Activated CD8-positive, alpha-beta memory T cell treated with anti-CD3 and anti-CD28 coated beads, Interleukin-2, amount 10 ng/mL, durations not matched to agents 7 days and 5 days (primary cell): ENCODE data around the gene KRTAP4-8. TPM values are rescaled to one million over a fixed set of nuclear protein-coding genes. Genes with fewer than 3 reads are reported as not detected.
"Not testable (repeated sequence)": the region's sequence is repeated elsewhere in the genome, so short reads cannot be mapped to it uniquely, and the experiment has no call there.

Experiments used
- ATAC-seq: fragments of 150-1000 bp; cut with Tn5 transposase; one replicate; pipeline ENCODE4 v1.10.0; 2021; ENCODE audit warnings: moderate library complexity
- CTCF ChIA-PET: fragments of 350-600 bp; sonication (Branson Sonifier 250); formaldehyde crosslinking; loops from one replicate; lab custom pipeline; 2021; ENCODE audit warnings: antibody characterized with exemption; lab: Charles Lee
- DNase-seq: peaks from one replicate; pipeline ENCODE4 v3.0.0-alpha.2; 2020
- H3K27ac Mint-ChIP-seq: one replicate; pipeline ENCODE4 v1.8.0; 2021; ENCODE audit warnings: mild to moderate bottlenecking, mixed read lengths
- H3K27me3 Mint-ChIP-seq: one replicate; pipeline ENCODE4 v1.8.0; 2021; ENCODE audit warnings: mixed read lengths
- H3K36me3 Mint-ChIP-seq: one replicate; pipeline ENCODE4 v1.8.0; 2021; ENCODE audit warnings: mild to moderate bottlenecking, mixed read lengths
- H3K4me1 Mint-ChIP-seq: one replicate; pipeline ENCODE4 v1.8.0; 2021; ENCODE audit warnings: mixed read lengths
- H3K4me3 Mint-ChIP-seq: one replicate; pipeline ENCODE4 v1.8.0; 2021; ENCODE audit warnings: mild to moderate bottlenecking, moderate library complexity, mixed read lengths
- H3K9me3 Mint-ChIP-seq: one replicate; pipeline ENCODE4 v1.8.0; 2022; ENCODE audit warnings: low read depth, mixed read lengths
- total RNA-seq, 2 experiments: library from RNA; stranded (reverse); gene quantifications; one replicate each; pipeline ENCODE4 v1.2.3, GENCODE V29; 2021

Gene KRTAP4-8
- total RNA-seq, 2 experiments from 2014 or later, result not detected

DNA sequence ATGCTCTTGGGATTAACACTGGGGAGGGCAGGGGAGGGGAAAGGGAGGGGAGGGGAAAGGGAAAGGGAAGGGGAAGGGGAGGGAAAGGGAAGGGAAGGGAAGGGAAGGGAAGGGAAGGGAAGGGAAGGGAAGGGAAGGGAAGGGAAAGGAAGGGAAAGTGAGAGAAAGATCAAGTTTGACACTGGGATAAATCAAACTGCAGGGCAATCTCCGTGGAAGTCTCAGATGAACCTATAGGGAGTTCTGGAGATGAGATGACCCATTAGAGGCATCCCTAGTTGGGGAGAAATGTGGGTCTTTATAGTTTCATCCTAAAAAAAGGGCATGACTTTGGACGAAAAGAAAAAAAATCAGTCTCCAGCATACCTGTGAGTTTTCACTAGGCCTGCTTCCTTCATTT is 23.8 kb upstream of the KRTAP4-8 start:
- H3K27ac Mint-ChIP-seq, result no peak overlapping the region
- no peaks in the 10 kb centered on the region for H3K36me3 Mint-ChIP-seq
- peaks cover 2% of the 10 kb centered on the region for H3K9me3 Mint-ChIP-seq
- CTCF ChIA-PET, result no interaction called here
- no peak overlapping the region for H3K4me3 Mint-ChIP-seq
- DNase-seq (no peak), ATAC-seq (no peak)
- H3K4me1 Mint-ChIP-seq, result peaks cover 11% of the 10 kb centered on the region
- H3K27me3 Mint-ChIP-seq, result peaks cover 18% of the 10 kb centered on the region

DNA sequence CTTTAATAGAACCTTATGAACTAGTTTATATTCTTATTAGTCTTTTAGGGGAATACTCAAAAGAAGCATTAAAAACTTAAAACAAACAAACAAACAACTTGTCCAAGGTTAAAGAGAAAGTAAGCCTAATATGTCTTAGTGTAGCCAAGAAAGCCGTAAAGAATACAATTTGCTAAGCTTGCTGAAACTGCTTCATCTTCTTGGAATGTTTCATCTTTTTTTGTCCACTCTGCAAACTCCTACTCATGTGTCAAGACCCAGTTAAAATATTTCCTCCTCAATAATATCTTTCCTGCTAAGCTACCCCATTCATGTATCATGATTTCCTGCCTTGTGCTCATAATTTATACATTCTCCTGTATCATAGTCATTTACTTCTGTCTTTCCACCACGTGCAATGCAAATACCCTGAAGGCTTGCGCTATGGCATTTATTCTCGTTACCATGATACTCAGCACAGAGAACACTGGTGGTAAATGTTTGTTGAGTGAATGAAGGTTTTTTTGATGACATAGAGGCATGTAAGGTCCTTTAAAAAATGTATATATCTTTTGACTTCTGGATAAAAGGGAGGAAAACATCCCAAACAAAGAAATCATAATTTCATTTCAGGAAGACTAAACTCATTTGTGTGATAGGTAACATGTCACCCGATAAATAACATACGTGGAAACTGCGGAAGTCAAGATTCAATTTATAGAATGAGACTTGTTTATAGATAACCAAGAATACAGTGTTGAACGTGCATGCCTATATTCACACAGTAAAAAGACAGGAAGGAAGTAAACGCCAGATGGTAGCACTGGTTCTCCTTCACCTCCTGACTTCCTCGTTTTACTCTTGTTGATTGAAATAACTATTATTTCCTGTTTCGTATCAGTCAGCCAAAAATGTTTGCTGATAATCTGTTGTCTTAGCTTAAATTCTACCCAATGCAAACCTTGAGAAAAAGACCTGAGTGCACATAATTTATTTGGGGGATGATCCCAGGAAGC is 22.1 kb upstream of the KRTAP4-8 start:
- H3K27ac Mint-ChIP-seq, H3K36me3 Mint-ChIP-seq, DNase-seq, H3K4me3 Mint-ChIP-seq, H3K9me3 Mint-ChIP-seq, ATAC-seq, CTCF ChIA-PET, H3K4me1 Mint-ChIP-seq: not testable (repeated sequence)
- H3K27me3 Mint-ChIP-seq, result peaks cover 21% of the 10 kb centered on the region

DNA sequence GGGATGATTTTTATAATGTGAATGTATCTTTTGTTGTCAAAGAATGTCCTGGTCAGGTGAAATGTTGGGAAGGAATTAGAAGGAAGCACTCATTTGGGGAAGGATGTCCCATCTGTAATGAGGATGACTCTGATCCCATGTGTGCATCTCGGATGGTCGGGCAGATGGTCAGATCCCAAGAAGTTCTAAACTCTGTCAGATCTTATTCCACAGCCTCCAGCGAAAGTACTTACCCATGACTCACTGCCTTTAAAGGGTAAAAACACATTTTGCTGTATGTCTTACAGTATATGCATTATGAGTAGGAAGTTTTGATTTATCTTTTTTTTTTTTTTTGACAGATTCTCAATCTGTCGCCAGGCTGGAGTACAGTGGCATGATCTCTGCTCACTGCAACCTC is 20.8 kb upstream of the KRTAP4-8 start:
- no peaks in the 10 kb centered on the region for H3K9me3 Mint-ChIP-seq
- H3K4me1 Mint-ChIP-seq, result peaks cover 7% of the 10 kb centered on the region

DNA sequence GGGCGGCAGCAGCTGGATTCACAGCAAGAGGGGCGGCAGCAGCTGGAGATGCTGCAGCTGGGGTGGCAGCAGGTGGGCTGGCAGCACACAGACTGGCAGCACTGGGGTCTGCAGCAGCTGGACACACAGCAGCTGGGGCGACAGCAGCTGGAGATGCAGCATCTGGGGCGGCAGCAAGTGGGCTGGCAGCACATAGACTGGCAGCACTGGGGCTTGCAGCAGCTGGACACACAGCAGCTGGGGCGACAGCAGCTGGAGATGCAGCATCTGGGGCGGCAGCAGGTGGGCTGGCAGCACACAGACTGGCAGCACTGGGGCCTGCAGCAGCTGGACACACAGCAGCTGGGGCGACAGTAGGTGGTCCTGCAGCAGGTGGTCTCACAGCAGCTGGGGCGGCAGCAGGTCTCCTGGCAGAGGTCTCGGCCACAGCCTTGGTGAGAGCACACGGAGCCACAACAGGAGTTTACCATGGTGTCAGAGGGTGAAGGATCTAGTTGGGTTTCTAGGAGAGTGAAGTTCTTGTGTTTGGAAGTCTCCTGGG is 20.0 kb upstream of the KRTAP4-8 start, which contains the start of gene KRTAP4-11:
TSS of gene KRTAP4-11 (minus strand) at position 528 of the 541 bp plus-strand sequence. CDS start at position 470, 58 bp downstream.
- ATAC-seq, H3K27ac Mint-ChIP-seq, DNase-seq, H3K36me3 Mint-ChIP-seq, H3K4me3 Mint-ChIP-seq, CTCF ChIA-PET, H3K9me3 Mint-ChIP-seq, H3K4me1 Mint-ChIP-seq: not testable (repeated sequence)
- H3K27me3 Mint-ChIP-seq, result peaks cover 16% of the 10 kb centered on the region

More for the DNA sequence above, 20.8 kb upstream of the KRTAP4-8 start:
- peaks cover 21% of the 10 kb centered on the region for H3K27me3 Mint-ChIP-seq
- no peaks in the 10 kb centered on the region for H3K36me3 Mint-ChIP-seq
- H3K27ac Mint-ChIP-seq, result no peak overlapping the region
- H3K4me3 Mint-ChIP-seq, result no peak overlapping the region
- DNase-seq (no peak), ATAC-seq (no peak)
- CTCF ChIA-PET, result no interaction called here

DNA sequence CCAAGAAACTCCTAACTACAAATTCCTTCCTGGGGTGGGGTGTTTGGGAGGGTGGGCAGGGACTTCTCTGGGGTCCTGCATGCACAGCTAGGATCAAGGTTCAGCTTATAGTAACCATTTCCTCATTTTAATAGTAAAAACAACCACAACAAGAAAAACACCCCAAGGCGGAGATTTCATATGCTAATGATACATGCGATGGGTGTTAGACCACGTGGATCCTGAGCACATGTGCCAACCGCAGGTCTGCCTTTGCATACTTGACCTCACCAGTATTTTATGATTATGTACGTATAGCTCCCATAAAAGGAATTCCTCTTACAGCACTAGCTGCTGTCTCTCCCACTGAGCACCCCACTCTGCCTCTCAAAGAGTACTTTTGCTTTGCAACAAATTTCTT is 18.4 kb upstream of the KRTAP4-8 start:
- Mint-ChIP-seq H3K36me3 (peaks cover under 1% of the 10 kb centered on the region), H3K9me3 (peaks cover under 1% of the 10 kb centered on the region), H3K27me3 (peaks cover 12% of the 10 kb centered on the region), H3K4me1 (peaks cover 6% of the 10 kb centered on the region), H3K27ac (no peak overlapping the region), H3K4me3 (no peak overlapping the region)
- ATAC-seq, result no peak
- CTCF ChIA-PET, result no interaction called here
- no peak for DNase-seq

DNA sequence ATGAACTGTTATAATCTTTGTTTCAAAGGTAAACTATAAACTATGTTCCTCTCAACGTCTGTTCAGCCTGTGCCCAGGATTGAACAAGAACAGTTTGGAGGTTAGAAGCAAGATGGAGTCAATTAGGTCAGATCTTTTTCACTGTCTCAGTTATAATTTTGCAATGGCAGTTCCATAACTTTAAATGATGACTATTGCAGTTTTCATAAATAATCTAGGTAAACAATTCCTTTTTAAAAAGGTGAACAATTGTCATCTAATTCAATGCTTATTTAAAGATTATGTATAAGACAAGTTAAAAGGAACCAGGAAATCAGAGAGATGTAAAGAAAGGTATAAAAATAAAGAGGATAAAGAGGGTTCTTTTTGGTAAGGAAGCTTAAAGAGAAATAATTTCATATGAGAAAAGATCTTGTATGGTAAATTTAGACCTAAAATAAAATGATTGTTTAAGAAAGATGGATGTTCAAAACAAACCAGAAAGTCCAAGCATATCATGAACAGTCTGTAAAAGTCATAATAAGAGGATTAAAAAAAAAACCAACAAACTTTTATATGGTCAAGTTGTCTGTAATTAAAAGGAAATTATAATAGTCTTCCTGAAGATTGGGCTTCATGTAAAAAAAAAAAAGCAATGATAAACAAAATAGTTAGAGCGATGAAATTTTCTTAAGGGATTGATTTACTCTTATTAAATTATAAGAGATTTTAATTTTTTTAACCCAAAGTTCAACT is 13.4 kb upstream of the KRTAP4-8 start:
- Mint-ChIP-seq H3K27me3 (peaks cover 27% of the 10 kb centered on the region), H3K36me3 (peaks cover 2% of the 10 kb centered on the region), H3K4me1 (peaks cover 6% of the 10 kb centered on the region), H3K9me3 (peaks cover 5% of the 10 kb centered on the region), H3K27ac (no peak overlapping the region), H3K4me3 (no peak overlapping the region)
- CTCF ChIA-PET, result no interaction called here
- ATAC-seq (no peak), DNase-seq (no peak)

DNA sequence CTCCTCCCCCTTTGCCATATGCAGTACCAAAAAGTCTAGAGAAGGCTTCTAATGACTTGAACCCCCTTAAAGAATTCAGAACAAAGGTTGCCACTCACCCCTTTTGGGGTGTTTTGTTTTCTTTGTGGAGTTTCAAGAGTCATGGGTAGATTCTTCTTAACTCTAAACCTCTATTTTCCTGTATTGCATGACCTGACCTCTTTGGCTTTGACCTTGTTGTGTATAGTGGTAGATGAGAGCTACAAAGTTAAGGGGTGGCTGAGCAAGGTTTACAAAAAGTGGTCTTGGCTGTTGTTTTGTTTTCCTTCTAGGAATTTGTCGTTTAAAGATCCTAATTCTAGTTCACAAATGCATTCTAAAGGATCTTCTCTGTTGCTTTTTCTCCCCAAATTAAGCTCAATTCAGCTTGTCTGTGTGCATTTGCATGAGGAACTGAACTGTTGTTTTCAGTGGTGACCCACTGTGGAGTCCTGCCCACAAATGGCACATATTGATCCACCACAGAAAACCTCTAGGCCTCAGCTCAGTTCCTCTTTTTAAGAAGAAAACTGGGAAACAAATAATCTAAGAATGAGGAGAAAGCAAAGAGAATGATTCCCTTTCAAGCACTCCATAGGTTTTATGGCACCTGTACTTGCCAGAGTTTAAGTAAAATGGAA is 10.9 kb upstream of the KRTAP4-8 start:
- H3K4me3 Mint-ChIP-seq, ATAC-seq, CTCF ChIA-PET, H3K4me1 Mint-ChIP-seq, DNase-seq, H3K27ac Mint-ChIP-seq, H3K36me3 Mint-ChIP-seq, H3K9me3 Mint-ChIP-seq: not testable (repeated sequence)
- peaks cover 32% of the 10 kb centered on the region for H3K27me3 Mint-ChIP-seq

DNA sequence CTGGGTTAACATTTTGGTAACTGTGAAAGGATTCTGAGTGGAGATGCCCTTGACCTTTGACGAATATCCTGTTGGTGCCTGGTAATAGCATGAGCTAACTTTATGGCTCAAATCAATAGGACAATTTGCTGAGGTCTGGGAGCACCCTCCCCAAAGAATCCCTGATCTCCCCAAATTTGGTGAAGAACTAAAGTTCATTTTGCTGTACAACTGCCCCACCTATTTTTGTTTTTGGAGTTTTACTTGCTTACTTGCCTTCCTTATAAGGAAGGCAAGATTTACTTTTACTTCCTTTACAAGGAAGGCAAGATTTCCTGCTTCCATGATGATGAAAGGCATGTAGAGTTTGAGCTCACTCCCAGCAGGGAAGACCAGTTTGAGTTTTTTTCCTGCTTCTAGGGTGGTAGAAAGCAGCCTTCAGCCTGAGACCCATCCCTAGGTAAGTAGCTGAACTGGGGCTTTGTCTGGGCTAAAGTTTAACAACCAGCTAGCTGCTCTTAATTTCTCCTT is 10.1 kb upstream of the KRTAP4-8 start:
- H3K4me1 Mint-ChIP-seq, result peaks cover 6% of the 10 kb centered on the region
- DNase-seq, result no peak
- CTCF ChIA-PET, result no interaction called here
- peaks cover 32% of the 10 kb centered on the region for H3K27me3 Mint-ChIP-seq
- H3K36me3 Mint-ChIP-seq, result peaks cover 2% of the 10 kb centered on the region
- no peak overlapping the region for H3K27ac Mint-ChIP-seq
- peaks cover 5% of the 10 kb centered on the region for H3K9me3 Mint-ChIP-seq
- ATAC-seq, result no peak
- H3K4me3 Mint-ChIP-seq, result no peak overlapping the region

DNA sequence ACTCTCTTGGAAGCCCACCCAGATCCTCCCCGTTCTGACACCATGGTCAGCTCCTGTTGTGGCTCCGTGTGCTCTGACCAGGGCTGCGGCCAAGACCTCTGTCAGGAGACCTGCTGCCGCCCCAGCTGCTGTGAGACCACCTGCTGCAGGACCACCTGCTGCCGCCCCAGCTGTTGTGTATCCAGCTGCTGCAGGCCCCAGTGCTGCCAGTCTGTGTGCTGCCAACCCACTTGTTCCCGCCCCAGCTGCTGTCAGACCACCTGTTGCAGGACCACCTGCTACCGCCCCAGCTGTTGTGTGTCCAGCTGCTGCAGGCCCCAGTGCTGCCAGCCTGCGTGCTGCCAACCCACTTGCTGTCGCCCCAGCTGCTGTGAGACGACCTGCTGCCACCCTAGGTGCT is 7.4 kb upstream of the KRTAP4-8 start, which contains the start of gene KRTAP4-9:
TSS of gene KRTAP4-9 (plus strand) at position 43 of the 400 bp plus-strand sequence. CDS start at position 43, 0 bp downstream.
- DNase-seq, H3K36me3 Mint-ChIP-seq, H3K4me1 Mint-ChIP-seq, CTCF ChIA-PET, H3K4me3 Mint-ChIP-seq, H3K27ac Mint-ChIP-seq, ATAC-seq, H3K9me3 Mint-ChIP-seq: not testable (repeated sequence)
- H3K27me3 Mint-ChIP-seq, result peaks cover 25% of the 10 kb centered on the region

DNA sequence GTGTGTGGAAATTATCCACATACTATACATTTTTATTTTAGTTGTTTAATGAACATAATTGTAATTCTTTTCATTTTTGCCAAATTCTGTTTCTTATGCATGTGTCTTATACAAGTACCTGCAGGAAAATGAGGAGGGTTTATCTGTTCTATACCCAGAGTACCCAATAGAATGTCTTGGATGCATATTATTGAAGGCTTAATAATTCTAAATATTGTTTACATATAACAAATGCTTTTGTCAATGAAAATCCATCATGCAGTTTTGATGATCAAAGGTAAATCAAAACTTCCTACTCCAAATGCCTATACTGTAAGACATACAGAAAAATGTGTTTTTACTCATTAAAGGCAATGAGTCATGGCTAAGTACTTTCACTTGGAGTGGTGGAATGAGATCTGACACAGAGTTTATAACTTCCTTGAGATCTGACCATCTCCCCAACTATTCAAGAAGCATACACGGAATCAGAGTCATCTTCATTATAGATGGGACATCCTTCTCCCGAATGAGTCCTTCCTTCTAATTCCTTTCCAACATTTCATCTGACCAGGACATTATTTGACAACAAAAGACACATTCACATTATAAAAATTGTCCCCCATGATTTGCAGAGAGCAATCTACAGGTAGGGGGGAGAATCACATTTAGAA is 6.6 kb upstream of the KRTAP4-8 start:
- H3K4me1 Mint-ChIP-seq, CTCF ChIA-PET, H3K9me3 Mint-ChIP-seq, H3K27ac Mint-ChIP-seq, ATAC-seq, H3K4me3 Mint-ChIP-seq, H3K36me3 Mint-ChIP-seq, DNase-seq: not testable (repeated sequence)
- peaks cover 25% of the 10 kb centered on the region for H3K27me3 Mint-ChIP-seq

DNA sequence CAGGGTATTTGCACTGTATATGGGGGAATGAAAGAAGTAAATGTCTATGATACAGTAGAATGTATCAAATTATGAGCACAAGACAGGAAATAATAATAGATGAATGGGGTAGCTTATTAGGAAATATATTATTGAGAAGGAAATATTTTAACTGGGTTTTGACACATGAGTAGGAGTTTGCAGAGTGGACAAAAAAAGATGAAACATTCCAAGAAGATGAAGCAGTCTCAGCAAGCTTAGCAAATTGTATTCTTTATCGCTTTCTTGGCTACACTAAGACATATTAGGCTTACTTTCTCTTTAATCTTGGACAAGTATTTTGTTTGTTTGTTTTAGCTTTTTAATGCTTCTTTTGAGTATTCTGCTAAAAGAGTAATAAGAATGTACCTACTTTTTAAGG is 6.0 kb upstream of the KRTAP4-8 start:
- CTCF ChIA-PET, result no interaction called here
- H3K27me3 Mint-ChIP-seq, result peaks cover 23% of the 10 kb centered on the region
- H3K9me3 Mint-ChIP-seq, result no peaks in the 10 kb centered on the region
- no peak overlapping the region for H3K4me3 Mint-ChIP-seq
- H3K27ac Mint-ChIP-seq, result no peak overlapping the region
- DNase-seq, result no peak
- H3K4me1 Mint-ChIP-seq, result peaks cover 5% of the 10 kb centered on the region
- ATAC-seq, result no peak
- H3K36me3 Mint-ChIP-seq, result no peaks in the 10 kb centered on the region

DNA sequence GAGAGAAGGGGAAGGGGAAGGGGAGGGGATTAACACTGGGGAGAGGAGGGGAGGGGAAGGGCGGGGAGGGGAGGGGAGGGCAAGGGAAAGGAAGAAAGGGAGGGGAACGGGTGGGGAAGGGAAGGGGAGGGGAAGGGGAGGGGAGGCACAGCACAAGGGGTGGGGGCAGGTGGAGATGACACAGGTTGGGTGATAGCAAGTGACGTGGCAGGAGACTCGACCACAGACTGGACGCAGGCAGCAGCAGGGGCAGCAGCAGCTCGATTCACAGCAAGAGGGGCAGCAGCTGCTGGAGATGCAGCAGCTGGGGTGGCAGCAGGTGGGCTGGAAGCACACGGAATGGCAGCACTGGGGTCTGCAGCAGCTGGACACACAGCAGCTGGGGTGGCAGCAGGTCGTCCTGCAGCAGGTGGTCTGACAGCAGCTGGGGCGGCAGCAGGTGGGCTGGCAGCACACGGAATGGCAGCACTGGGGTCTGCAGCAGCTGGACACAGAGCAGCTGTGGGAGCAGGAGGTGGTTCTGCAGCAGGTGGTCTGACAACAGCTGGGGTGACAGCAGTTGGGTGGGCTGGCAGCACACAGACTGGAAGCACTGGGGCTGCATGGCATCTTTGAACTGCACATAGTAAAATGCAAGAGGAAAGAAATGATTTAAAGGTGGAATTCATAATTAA is 3.8 kb upstream of the KRTAP4-8 start, which contains the start of gene KRTAP4-16:
TSS of gene KRTAP4-16 (minus strand) at position 624 of the 674 bp plus-strand sequence. CDS start at position 624, 0 bp downstream.
- H3K4me3 Mint-ChIP-seq, result no peak within 1 kb of the TSS
- no peaks in the 10 kb centered on the region for H3K9me3 Mint-ChIP-seq
- H3K4me1 Mint-ChIP-seq, result no peaks in the 10 kb centered on the region
- H3K27ac Mint-ChIP-seq, result no peak within 1 kb of the TSS
- CTCF ChIA-PET, result no interaction called here
- no peaks in the 10 kb centered on the region for H3K36me3 Mint-ChIP-seq
- ATAC-seq (no peak), DNase-seq (no peak)
- peaks cover 20% of the 10 kb centered on the region for H3K27me3 Mint-ChIP-seq
